ENCODE measurements around the gene ARHGEF35.
"Not testable (repeated sequence)": the region's sequence is repeated elsewhere in the genome, so short reads cannot be mapped to it uniquely, and the experiment has no call there.

The ARHGEF35 gene

GRCh38 chr7:144195212-144195872, at the start of gene ARHGEF35:
TSS of gene ARHGEF35 (minus strand) at chr7:144195833. CDS start at chr7:144188383, 7,450 bp downstream.
- DNase-seq (ENCODE audit: low read depth): not testable (repeated sequence)

- not testable (repeated sequence) for DNase-seq (ENCODE audit: low read depth)
Measured at GRCh38 chr7:144245372-144245771, 49.7 kb upstream of the ARHGEF35 start.

GRCh38 chr7:144239365-144239764, 43.7 kb upstream of the ARHGEF35 start, which contains the start of gene OR2A42:
TSS of gene OR2A42 (minus strand) at chr7:144239605. CDS start at chr7:144232843, 6,762 bp downstream.
- DNase-seq (ENCODE audit: low read depth): not testable (repeated sequence)

- not testable (repeated sequence) for DNase-seq (ENCODE audit: low read depth)
Measured at GRCh38 chr7:144238530-144239082, 43.0 kb upstream of the ARHGEF35 start.

GRCh38 chr7:144233039-144233438, 37.4 kb upstream of the ARHGEF35 start:
- DNase-seq (ENCODE audit: low read depth): not testable (repeated sequence)

GRCh38 chr7:144231027-144231426, 35.4 kb upstream of the ARHGEF35 start:
- not testable (repeated sequence) for DNase-seq (ENCODE audit: low read depth)

GRCh38 chr7:144228810-144229209, 33.2 kb upstream of the ARHGEF35 start:
- DNase-seq (ENCODE audit: low read depth): not testable (repeated sequence)

GRCh38 chr7:144226866-144227265, 31.2 kb upstream of the ARHGEF35 start:
- not testable (repeated sequence) for DNase-seq (ENCODE audit: low read depth)

GRCh38 chr7:144223675-144224074, 28.0 kb upstream of the ARHGEF35 start:
- DNase-seq (ENCODE audit: low read depth): not testable (repeated sequence)

- not testable (repeated sequence) for DNase-seq (ENCODE audit: low read depth)
Measured at GRCh38 chr7:144220531-144220930, 24.9 kb upstream of the ARHGEF35 start.

GRCh38 chr7:144219149-144219548, 23.5 kb upstream of the ARHGEF35 start:
- DNase-seq (ENCODE audit: low read depth): not testable (repeated sequence)

GRCh38 chr7:144218581-144218980, 22.9 kb upstream of the ARHGEF35 start:
- not testable (repeated sequence) for DNase-seq (ENCODE audit: low read depth)

GRCh38 chr7:144217200-144217599, 21.6 kb upstream of the ARHGEF35 start:
- DNase-seq (ENCODE audit: low read depth): not testable (repeated sequence)

GRCh38 chr7:144205306-144205705, 9.7 kb upstream of the ARHGEF35 start:
- not testable (repeated sequence) for DNase-seq (ENCODE audit: low read depth)

GRCh38 chr7:144203086-144203485, 7.5 kb upstream of the ARHGEF35 start:
- not testable (repeated sequence) for DNase-seq (ENCODE audit: low read depth)

GRCh38 chr7:144201978-144202377, 6.3 kb upstream of the ARHGEF35 start:
- DNase-seq (ENCODE audit: low read depth): not testable (repeated sequence)

GRCh38 chr7:144198934-144199333, 3.3 kb upstream of the ARHGEF35 start:
- not testable (repeated sequence) for DNase-seq (ENCODE audit: low read depth)

GRCh38 chr7:144194453-144194852, 1.2 kb downstream of the ARHGEF35 start:
- not testable (repeated sequence) for DNase-seq (ENCODE audit: low read depth)

GRCh38 chr7:144193782-144194181, 1.9 kb downstream of the ARHGEF35 start:
- DNase-seq (ENCODE audit: low read depth): not testable (repeated sequence)

GRCh38 chr7:144188578-144189171, 7.0 kb downstream of the ARHGEF35 start:
- not testable (repeated sequence) for DNase-seq (ENCODE audit: low read depth)

GRCh38 chr7:144187848-144188247, 7.8 kb downstream of the ARHGEF35 start:
- not testable (repeated sequence) for DNase-seq (ENCODE audit: low read depth)

- DNase-seq (ENCODE audit: low read depth): not testable (repeated sequence)
Measured at GRCh38 chr7:144183166-144183565, 12.5 kb downstream of the ARHGEF35 start, which contains the start of gene CTAGE4. TSS of gene CTAGE4 (plus strand) at chr7:144183466. CDS start at chr7:144183504, 38 bp downstream.

GRCh38 chr7:144179165-144179479, 16.5 kb downstream of the ARHGEF35 start:
- not testable (repeated sequence) for DNase-seq (ENCODE audit: low read depth)
